ENCODE measurements around the gene CCDC179. TPM values are rescaled to one million over a fixed set of nuclear protein-coding genes. Genes with fewer than 3 reads are reported as not detected.

Gene CCDC179
- not detected in 2 replicates for total RNA-seq

GRCh38 chr11:22860241-22860640, at the start of gene CCDC179:
Gene CCDC179, minus strand, starts transcription at chr11:22860474. Its CDS starts 53 bp downstream, at chr11:22860421.

DNA sequence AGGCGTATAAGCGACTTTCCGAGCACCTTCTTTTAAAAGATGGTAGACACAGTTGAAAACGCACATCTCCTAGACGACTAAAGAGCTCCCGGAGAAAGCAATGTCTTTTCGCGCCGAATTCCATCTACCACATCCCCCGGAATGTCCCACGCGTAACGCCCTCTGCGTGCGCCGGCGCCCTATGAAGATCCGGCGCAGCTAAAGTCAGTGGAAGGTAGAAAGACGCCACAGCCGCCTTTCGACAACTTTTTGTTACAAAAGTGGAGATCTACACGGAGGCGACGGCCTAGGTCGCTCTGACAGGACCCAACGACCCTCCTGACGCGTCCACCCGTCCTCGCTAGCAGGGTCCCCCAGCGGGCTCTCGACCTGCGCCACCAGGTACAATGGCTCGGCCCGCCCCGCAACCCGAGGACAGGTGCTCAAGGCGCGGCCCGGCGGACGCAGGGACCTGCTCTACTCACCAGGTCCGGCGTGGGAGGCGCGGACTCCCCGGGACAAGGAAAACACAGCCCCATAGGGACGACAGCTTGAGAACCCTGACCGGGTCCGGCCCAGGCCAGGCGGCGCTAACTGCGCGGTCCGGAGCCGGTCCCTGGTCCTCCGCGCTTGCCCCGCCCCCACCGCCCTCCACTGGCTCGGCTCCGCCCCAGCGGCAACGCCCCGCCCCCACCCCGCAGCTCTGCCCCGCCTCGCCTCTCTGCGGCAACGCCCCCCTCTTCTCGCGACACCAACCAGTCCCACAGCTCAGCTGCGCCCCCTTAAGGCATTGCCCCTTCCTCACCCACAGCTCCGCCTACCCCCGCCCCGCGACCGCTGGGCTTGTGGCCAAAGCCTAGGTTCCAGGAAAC, 30.8 kb downstream of the CCDC179 start, which contains the start of gene SVIP:
TSS of gene SVIP (minus strand) at position 571 of the 851 bp plus-strand sequence. CDS start at position 518, 53 bp downstream.

Other genes starting within 250 kb of the CCDC179 start
- 9.9 and 10.4 TPM in 2 replicates for gene FANCF, start 234.7 kb downstream of the CCDC179 start, total RNA-seq
- 2.3 and 3.4 TPM in 2 replicates for gene GAS2, start 193.9 kb downstream of the CCDC179 start, total RNA-seq
- gene SVIP, start 30.7 kb downstream of the CCDC179 start, total RNA-seq: 4.5 and 40.3 TPM in 2 replicates